22Rv1 (cell line): ENCODE measurements around the gene DOK6.

Experiments
- CTCF ChIP-seq: fragments of 450-650 bp; IDR thresholded peaks from 2 replicates; pipeline ENCODE4 v1.5.1; 2017; ENCODE audit warnings: mild to moderate bottlenecking
- ZFX ChIP-seq: fragments of 450-650 bp; IDR thresholded peaks from 2 replicates; pipeline ENCODE4 v1.6.1; 2017; ENCODE audit warnings: antibody characterized with exemption, borderline replicate concordance

- TF ChIP-seq CTCF (no peak), ZFX (no peak)
Measured at GRCh38 chr18:69518989-69519388, 118.3 kb downstream of the DOK6 start.
